Bronchial epithelial cell (primary cell): ENCODE measurements around the gene DND1. TPM values are rescaled to one million over a fixed set of nuclear protein-coding genes. Genes with fewer than 3 reads are reported as not detected.
"Not testable (repeated sequence)": the region's sequence is repeated elsewhere in the genome, so short reads cannot be mapped to it uniquely, and the experiment has no call there.

ENCODE experiments used
- DNase-seq: peaks from one replicate; pipeline ENCODE4 v3.0.0-alpha.2; 2010; ENCODE audit warnings: low read depth
- FAIRE-seq: peaks from 2 replicates; lab custom pipeline; 2011; peaks lifted over from hg19 to GRCh38; lab: Jason Lieb, UNC
- H3K27me3 ChIP-seq: 2 replicates; pipeline ENCODE4 v1.5.1; 2011; ENCODE audit warnings: low read length; ENCODE audit not compliant: control insufficient read depth, insufficient read depth
- H3K36me3 ChIP-seq: 2 replicates; pipeline ENCODE4 v1.5.1; 2011; ENCODE audit warnings: low read length; ENCODE audit not compliant: control insufficient read depth, insufficient read depth
- H3K4me3 ChIP-seq: 2 replicates; pipeline ENCODE4 v1.5.1; 2011; ENCODE audit warnings: mild to moderate bottlenecking, low read depth, low read length, control low read depth
- total RNA-seq: library from RNA; depleted of rRNA; stranded (reverse); fragments of >200 nt; gene quantifications from 2 replicates; pipeline ENCODE4 v1.2.1, GENCODE V29; 2014
- TF ChIP-seq, protein P1 (sequence below): IDR thresholded peaks from 2 replicates; pipeline ENCODE4 v1.5.1; 2011; ENCODE audit warnings: mild to moderate bottlenecking, moderate library complexity, low read length, control low read depth, inconsistent platforms; ENCODE audit not compliant: insufficient read depth, severe bottlenecking

Gene DND1
- 0.26 TPM in 2 replicates for total RNA-seq

GRCh38 chr5:140673187-140673976 is at the start of gene DND1:
TSS of gene DND1 (minus strand) at chr5:140673576. CDS start at chr5:140673542, 34 bp downstream.
- Histone ChIP-seq H3K4me3 (no peak within 1 kb of the TSS), H3K36me3 (peaks cover 32% of the 10 kb centered on the region), H3K27me3 (no peaks in the 10 kb centered on the region)
- FAIRE-seq = no peak
- DNase-seq = no peak
- TF ChIP-seq, protein P1, sequence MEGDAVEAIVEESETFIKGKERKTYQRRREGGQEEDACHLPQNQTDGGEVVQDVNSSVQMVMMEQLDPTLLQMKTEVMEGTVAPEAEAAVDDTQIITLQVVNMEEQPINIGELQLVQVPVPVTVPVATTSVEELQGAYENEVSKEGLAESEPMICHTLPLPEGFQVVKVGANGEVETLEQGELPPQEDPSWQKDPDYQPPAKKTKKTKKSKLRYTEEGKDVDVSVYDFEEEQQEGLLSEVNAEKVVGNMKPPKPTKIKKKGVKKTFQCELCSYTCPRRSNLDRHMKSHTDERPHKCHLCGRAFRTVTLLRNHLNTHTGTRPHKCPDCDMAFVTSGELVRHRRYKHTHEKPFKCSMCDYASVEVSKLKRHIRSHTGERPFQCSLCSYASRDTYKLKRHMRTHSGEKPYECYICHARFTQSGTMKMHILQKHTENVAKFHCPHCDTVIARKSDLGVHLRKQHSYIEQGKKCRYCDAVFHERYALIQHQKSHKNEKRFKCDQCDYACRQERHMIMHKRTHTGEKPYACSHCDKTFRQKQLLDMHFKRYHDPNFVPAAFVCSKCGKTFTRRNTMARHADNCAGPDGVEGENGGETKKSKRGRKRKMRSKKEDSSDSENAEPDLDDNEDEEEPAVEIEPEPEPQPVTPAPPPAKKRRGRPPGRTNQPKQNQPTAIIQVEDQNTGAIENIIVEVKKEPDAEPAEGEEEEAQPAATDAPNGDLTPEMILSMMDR = no peak

DNA sequence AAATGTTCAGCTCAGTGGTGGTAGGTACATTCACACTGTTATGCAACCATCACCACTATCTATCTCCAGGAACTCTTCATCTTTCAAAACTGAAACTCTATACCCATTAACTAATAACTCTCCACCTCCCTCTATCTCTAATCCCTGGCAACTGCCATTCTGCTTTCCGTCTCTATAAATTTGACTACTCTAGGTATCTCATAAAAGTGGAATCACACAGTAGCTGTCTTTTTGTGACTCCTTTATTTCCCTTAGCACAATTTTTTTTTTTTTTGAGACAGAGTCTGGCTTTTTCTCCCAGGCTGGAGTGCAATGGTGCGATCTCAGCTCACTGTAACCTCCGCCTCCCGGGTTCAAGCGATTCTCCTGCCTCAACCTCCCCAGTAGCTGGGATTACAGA is 48.0 kb upstream of the DND1 start:
- H3K36me3 ChIP-seq, FAIRE-seq, H3K4me3 ChIP-seq: not testable (repeated sequence)

GRCh38 chr5:140720738-140721137 is 47.4 kb upstream of the DND1 start:
- DNase-seq, H3K36me3 ChIP-seq, FAIRE-seq, H3K27me3 ChIP-seq, H3K4me3 ChIP-seq: not testable (repeated sequence)

More for the DNA sequence above, 48.0 kb upstream of the DND1 start:
- H3K27me3 ChIP-seq, DNase-seq: not testable (repeated sequence)

DNA sequence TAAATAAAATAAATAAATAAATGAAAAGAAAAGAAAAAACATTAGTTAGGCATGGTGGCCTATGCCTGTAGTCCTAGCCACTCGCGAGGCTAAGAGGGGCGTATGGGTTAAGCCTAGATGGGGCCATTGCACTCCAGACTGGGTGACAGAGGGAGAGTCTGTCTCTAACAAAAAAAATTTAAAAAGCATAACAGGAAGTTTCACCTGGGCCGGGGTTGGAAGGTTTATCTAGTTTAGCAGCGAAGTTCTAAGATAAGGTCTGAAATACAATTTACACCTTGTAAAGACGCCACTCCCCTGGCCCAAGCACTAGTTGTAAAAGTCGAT is 44.9 kb upstream of the DND1 start:
- TF ChIP-seq, protein P1 = no peak
- H3K27me3 ChIP-seq = no peaks in the 10 kb centered on the region
- no peak for DNase-seq
- no peak for FAIRE-seq
- no peaks in the 10 kb centered on the region for H3K36me3 ChIP-seq
- H3K4me3 ChIP-seq = no peak overlapping the region

- not testable (repeated sequence) for H3K36me3 ChIP-seq, H3K27me3 ChIP-seq, H3K4me3 ChIP-seq, DNase-seq, FAIRE-seq
Observed at GRCh38 chr5:140716238-140716637, 42.9 kb upstream of the DND1 start.

DNA sequence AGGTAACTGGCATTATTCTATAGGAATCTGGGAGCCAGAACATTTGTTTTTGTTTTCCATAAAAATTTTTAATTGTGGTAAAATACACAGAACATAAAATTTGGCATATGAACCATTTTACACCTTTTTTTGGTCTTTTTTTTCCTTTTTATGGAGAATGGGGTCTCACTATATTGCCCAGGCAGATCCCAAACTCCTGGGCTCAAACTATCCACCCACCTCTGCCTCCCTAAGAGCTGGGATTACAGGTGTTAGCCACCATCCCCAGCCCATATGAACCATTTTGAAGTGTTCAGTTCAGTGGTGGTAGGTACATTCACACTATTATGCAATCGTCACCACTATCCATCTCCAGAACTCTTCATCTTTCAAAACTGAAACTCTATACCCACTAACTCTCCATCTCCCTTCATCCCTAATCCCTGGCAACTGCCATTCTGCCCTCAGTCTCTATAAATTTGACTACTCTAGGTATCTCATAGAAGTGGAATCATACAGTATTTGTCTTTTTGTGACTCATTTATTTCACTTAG is 40.3 kb upstream of the DND1 start:
- Histone ChIP-seq H3K4me3 (no peak overlapping the region), H3K27me3 (no peaks in the 10 kb centered on the region), H3K36me3 (no peaks in the 10 kb centered on the region)
- no peak for FAIRE-seq
- no peak for DNase-seq
- TF ChIP-seq, protein P1 = no peak

DNA sequence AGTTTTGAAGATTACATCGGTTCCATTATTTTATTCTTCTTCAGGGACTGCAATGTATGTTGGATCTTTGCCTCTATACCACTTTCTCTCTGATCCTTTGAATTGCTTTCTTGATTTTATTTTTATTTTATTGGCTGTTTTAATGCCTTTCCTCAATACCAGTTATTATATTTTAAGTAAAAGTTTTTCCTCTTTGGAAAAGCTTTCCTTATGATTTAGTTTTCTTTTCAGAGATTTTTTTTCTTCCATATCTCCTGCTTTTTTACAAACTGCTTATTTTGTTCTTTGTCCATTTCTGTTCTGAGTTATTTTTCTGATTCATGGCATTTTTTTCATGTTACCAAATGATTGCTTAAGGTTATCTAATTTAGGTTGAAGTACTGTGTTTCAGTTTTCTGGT is 38.4 kb upstream of the DND1 start:
- FAIRE-seq (no peak), DNase-seq (no peak)
- TF ChIP-seq, protein P1 = no peak
- Histone ChIP-seq H3K27me3 (no peaks in the 10 kb centered on the region), H3K4me3 (no peak overlapping the region), H3K36me3 (no peaks in the 10 kb centered on the region)
